ENCODE results near the gene LINGO1. TPM values are rescaled to one million over a fixed set of nuclear protein-coding genes. Genes with fewer than 3 reads are reported as not detected.

LINGO1 gene
- total and polyA plus RNA-seq, 2 of the 8 experiments (the other 6 are each of a cell fraction or from before 2014, with no cell fraction given): 57.1 to 114 TPM

- TF ChIP-seq CHD7 (IDR thresholded peaks at IDR 0.05; ENCODE audit: insufficient replicate concordance, low read length) (no peak), NANOG (IDR thresholded peaks at IDR 0.05; ENCODE audit: insufficient read depth, low read depth, low read length, poor library complexity, severe bottlenecking) (no peak), USF2 (IDR thresholded peaks at IDR 0.05; ENCODE audit: low read length) (no peak), SIX5 (IDR thresholded peaks at IDR 0.05; ENCODE audit: low read depth, low read length) (no peak), TAF7 (optimal IDR thresholded peaks at IDR 0.05; ENCODE audit: borderline replicate concordance, low read depth, low read length) (no peak), CTBP2 (IDR thresholded peaks at IDR 0.05; ENCODE audit: borderline replicate concordance, insufficient read depth, insufficient read length, low read length) (no peak), CHD2 (IDR thresholded peaks at IDR 0.05; ENCODE audit: low read length) (no peak), SRF (IDR thresholded peaks at IDR 0.05; ENCODE audit: low read depth, low read length) (no peak), POU5F1 (IDR thresholded peaks at IDR 0.05; ENCODE audit: low read depth, low read length) (no peak), TBP (IDR thresholded peaks at IDR 0.05; ENCODE audit: low read depth, low read length) (no peak), SAP30 (IDR thresholded peaks at IDR 0.05; ENCODE audit: insufficient read depth, insufficient replicate concordance, low read length) (no peak)
Measured at GRCh38 chr15:77658304-77658703, 25.6 kb upstream of the LINGO1 start (continued).

Data from H1 (cell line).